Muscle of back (tissue), 11 donors: ENCODE data around the gene CNKSR3. TPM values are rescaled to one million over a fixed set of nuclear protein-coding genes. Genes with fewer than 3 reads are reported as not detected.

Experiments used
- DNase-seq, 3 donors: peaks; one replicate each; pipeline versions ENCODE4 v3.0.0 to v3.0.0-alpha.2; 2013
- polyA plus RNA-seq, 10 donors: library from polyadenylated mRNA; unstranded; fragments of 120-200 nt; gene quantifications; one replicate each; pipeline ENCODE4 v1.2.1, GENCODE V29; 2013; ENCODE audit not compliant: insufficient read length in 10 of 10

The CNKSR3 gene
- polyA plus RNA-seq, 10 donors = 13.4 to 20.2 (median 17.3) TPM

GRCh38 chr6:154354265-154354777 lies 156.2 kb downstream of the CNKSR3 start:
- no peak for DNase-seq

GRCh38 chr6:154353626-154354025 lies 156.9 kb downstream of the CNKSR3 start:
- no peak for DNase-seq

- DNase-seq = no peak
These were observed 157.4 kb downstream of the CNKSR3 start for GRCh38 chr6:154352898-154353585.

- DNase-seq = no peak
These were observed 160.2 kb downstream of the CNKSR3 start for GRCh38 chr6:154350293-154350692.

GRCh38 chr6:154347981-154348380 lies 162.5 kb downstream of the CNKSR3 start:
- no peak for DNase-seq

- no peak for DNase-seq
These were observed 164.7 kb downstream of the CNKSR3 start for GRCh38 chr6:154345811-154346210.

GRCh38 chr6:154343473-154344308 lies 166.8 kb downstream of the CNKSR3 start:
- no peak for DNase-seq

- DNase-seq = no peak
These were observed 168.6 kb downstream of the CNKSR3 start for GRCh38 chr6:154341871-154342270.

GRCh38 chr6:154341336-154341735 lies 169.1 kb downstream of the CNKSR3 start:
- DNase-seq = no peak

Other genes starting within 250 kb of the CNKSR3 start
- gene IPCEF1, start 153.9 kb downstream of the CNKSR3 start, polyA plus RNA-seq = 1 to 10 TPM in 6 of 10 donors, under 1 TPM in 4; 0.61 to 3.9 (median 1.1) TPM
- gene SCAF8, start 222.7 kb upstream of the CNKSR3 start, polyA plus RNA-seq = 10 to 100 TPM; 31.2 to 42.5 (median 36.0) TPM